Bronchial epithelial cell (primary cell): ENCODE results near the gene PPP1R7. TPM values are rescaled to one million over a fixed set of nuclear protein-coding genes. Genes with fewer than 3 reads are reported as not detected.

Source experiments
- DNase-seq: peaks from one replicate; pipeline ENCODE4 v3.0.0-alpha.2; 2010; ENCODE audit warnings: low read depth
- FAIRE-seq: peaks from 2 replicates; lab custom pipeline; 2011; peaks lifted over from hg19 to GRCh38; lab: Jason Lieb, UNC
- H3K27me3 ChIP-seq: 2 replicates; pipeline ENCODE4 v1.5.1; 2011; ENCODE audit warnings: low read length; ENCODE audit not compliant: control insufficient read depth, insufficient read depth
- H3K36me3 ChIP-seq: 2 replicates; pipeline ENCODE4 v1.5.1; 2011; ENCODE audit warnings: low read length; ENCODE audit not compliant: control insufficient read depth, insufficient read depth
- H3K4me3 ChIP-seq: 2 replicates; pipeline ENCODE4 v1.5.1; 2011; ENCODE audit warnings: mild to moderate bottlenecking, low read depth, low read length, control low read depth
- CTCF ChIP-seq: IDR thresholded peaks from 2 replicates; pipeline ENCODE4 v1.5.1; 2011; ENCODE audit warnings: mild to moderate bottlenecking, moderate library complexity, low read length, control low read depth, inconsistent platforms; ENCODE audit not compliant: insufficient read depth, severe bottlenecking
- total RNA-seq: library from RNA; depleted of rRNA; stranded (reverse); fragments of >200 nt; gene quantifications from 2 replicates; pipeline ENCODE4 v1.2.1, GENCODE V29; 2014

PPP1R7 gene
- total RNA-seq, 1 donor from 2014 or later, result 32.4 TPM

DNA sequence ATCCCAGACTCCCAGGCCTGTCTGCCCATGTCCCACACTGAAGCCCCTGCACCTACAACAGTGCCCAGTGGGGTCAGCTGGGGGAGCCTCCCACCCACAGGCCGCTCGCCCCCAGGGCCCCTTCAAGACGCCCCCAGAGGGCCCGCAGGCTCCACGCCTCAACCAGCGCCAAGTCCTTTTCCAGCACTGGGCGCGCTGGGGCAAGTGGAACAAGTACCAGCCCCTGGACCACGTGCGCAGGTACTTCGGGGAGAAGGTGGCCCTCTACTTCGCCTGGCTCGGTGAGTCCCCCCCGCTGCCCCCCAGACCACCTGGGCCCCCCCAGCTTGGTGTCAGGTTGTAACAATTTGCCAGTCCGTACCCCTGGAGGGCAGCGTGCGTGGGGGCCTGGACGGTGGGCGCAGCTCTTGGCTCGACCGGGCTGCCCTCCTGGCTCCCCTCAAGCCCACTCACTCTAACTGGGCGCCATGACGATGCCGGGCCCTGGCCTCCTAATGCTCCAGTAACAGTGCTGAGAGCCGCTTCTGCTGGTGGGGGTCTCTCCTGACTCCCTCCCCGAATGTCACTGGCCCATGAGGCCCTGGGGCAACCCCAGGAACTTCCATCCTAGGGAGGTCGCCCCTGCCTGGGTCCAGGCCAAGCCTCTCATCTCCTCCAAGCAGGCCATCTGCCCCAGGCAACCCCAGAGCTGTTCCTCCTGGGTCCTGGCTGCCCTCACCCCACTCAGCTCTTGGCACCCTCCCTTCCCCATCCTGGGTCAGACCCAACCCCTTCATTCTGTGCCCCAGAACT, 53.1 kb downstream of the PPP1R7 start:
- FAIRE-seq (no peak), DNase-seq (no peak)
- H3K27me3 ChIP-seq, result no peaks in the 10 kb centered on the region
- H3K4me3 ChIP-seq, result no peak overlapping the region
- TF ChIP-seq CTCF, result no peak
- H3K36me3 ChIP-seq, result no peaks in the 10 kb centered on the region

GRCh38 chr2:241204010-241204384, 53.7 kb downstream of the PPP1R7 start:
- H3K27me3 ChIP-seq, result no peaks in the 10 kb centered on the region
- DNase-seq (no peak), FAIRE-seq (no peak)
- H3K4me3 ChIP-seq, result no peak overlapping the region
- H3K36me3 ChIP-seq, result no peaks in the 10 kb centered on the region
- no peak for TF ChIP-seq CTCF

GRCh38 chr2:241204490-241204889, 54.2 kb downstream of the PPP1R7 start:
- DNase-seq (no peak), FAIRE-seq (no peak)
- no peak for TF ChIP-seq CTCF
- no peaks in the 10 kb centered on the region for H3K27me3 ChIP-seq
- H3K4me3 ChIP-seq, result no peak overlapping the region
- H3K36me3 ChIP-seq, result no peaks in the 10 kb centered on the region

- Histone ChIP-seq H3K4me3 (no peak overlapping the region), H3K36me3 (no peaks in the 10 kb centered on the region), H3K27me3 (no peaks in the 10 kb centered on the region)
- no peak for FAIRE-seq
- TF ChIP-seq CTCF, result no peak
- no peak for DNase-seq
Observed at GRCh38 chr2:241205086-241205485, 54.8 kb downstream of the PPP1R7 start.

DNA sequence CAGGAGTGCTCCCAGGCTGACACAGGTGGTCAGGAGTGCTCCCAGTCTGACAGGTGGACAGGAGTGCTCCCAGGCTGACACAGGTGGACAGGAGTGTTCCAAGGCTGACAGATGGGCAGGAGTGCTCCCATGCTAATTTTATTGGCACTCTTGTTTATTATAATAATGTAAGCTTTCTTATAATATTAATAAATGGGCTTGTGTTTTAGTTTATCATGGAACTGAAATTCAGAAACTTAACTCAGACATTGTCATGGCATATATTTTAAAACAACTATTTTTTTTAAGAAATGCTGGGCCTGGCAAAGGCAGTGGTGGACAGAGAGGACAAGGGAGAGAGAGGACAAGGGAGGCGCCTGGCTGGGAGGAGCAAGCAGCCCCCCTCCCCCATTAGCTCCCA, 56.9 kb downstream of the PPP1R7 start:
- FAIRE-seq (no peak), DNase-seq (no peak)
- TF ChIP-seq CTCF, result no peak
- Histone ChIP-seq H3K4me3 (no peak overlapping the region), H3K27me3 (no peaks in the 10 kb centered on the region), H3K36me3 (no peaks in the 10 kb centered on the region)

DNA sequence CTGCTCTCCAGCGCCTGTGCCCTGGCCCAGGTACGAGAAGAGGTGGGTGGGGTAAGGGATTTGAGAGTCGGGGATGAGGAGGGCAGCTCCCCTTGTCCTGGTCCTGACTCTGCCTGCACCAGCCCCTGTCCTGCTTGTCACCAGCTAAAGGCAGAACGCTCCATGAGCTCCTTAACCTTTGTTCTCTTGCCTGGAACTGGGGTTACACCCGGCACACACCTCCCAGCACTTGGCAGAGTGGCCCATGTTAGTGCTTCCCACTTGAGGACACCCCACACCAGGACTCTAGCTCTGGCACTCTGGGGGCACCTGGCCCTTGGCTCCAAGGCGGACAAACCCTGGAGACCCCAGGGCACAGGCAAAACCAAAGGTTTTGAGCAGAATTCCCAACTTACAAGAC, 57.4 kb downstream of the PPP1R7 start:
- no peak for TF ChIP-seq CTCF
- H3K4me3 ChIP-seq, result no peak overlapping the region
- no peaks in the 10 kb centered on the region for H3K36me3 ChIP-seq
- no peaks in the 10 kb centered on the region for H3K27me3 ChIP-seq
- no peak for FAIRE-seq
- no peak for DNase-seq
